Activated CD8-positive, alpha-beta memory T cell treated with anti-CD3 and anti-CD28 coated beads for 4 hours (primary cell): ENCODE data around the gene TSPOAP1.

Experiments used
- DNase-seq, 2 donors: peaks; one replicate each; pipeline ENCODE4 v3.0.0-alpha.2; 2020; ENCODE audit warnings: low read depth in 2 of 2

TSPOAP1 gene

GRCh38 chr17:58277107-58277801, 51.3 kb downstream of the TSPOAP1 start:
- DNase-seq, result no peak

DNA sequence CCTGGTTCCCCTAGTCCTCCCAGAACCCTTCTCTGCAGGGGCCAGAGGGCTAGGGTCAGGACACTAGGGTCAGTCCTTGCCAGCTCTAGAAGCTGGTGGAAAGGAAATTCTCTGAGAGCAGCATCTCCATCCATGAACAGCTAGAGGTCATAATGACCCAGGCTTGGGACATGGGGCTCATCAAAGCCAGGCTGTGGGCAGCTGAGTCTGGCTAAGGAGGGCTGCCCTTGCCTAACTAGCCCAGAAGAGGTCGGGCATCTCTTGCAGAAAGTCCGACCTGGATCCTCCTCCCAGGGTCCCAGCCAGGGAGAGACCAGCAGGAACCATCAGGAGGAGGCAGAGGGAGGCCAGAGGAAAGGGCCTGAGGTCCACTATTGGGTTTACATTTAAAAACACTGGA, 52.2 kb downstream of the TSPOAP1 start:
- no peak for DNase-seq

GRCh38 chr17:58275417-58275816, 53.2 kb downstream of the TSPOAP1 start:
- DNase-seq, result no peak

GRCh38 chr17:58273453-58274104, 55.0 kb downstream of the TSPOAP1 start:
- no peak for DNase-seq

- DNase-seq, result no peak
Observed at GRCh38 chr17:58272367-58273280, 56.0 kb downstream of the TSPOAP1 start.

DNA sequence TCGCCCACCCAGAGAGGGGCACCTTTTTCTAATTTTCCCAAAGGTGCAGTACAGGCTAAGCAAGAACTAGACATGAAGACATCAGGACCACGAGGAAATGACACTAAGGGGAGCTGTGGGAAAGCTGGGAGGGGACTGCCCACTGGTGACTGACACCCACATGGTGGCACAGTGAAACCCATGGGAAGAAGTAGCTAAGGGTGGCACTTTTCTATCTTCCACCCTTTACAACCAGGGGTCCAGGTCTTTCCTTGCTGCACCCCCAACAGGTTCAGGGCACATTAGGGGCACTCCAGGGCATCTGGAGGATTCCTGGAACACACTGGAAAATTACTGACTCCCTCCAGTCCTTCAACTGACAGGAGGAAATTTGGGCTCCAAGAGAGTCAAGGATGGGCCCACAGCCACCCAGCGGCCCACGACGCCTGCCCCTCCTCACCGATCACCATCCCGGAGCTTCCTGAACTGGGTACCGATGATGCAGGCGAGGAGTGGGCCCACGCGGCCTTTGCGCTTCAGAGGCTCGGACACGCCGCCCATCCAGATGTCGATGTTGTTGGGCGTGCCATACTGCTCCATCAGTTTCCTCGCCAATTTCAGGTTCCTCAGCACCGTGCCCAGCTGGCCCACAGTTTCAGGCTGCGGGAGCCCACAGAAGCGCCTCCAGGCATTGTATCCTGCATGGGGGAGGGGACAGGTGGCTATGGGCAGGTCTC, 57.2 kb downstream of the TSPOAP1 start:
- DNase-seq, result no peak

- DNase-seq, result no peak
Observed at GRCh38 chr17:58270476-58271215, 57.9 kb downstream of the TSPOAP1 start.

DNA sequence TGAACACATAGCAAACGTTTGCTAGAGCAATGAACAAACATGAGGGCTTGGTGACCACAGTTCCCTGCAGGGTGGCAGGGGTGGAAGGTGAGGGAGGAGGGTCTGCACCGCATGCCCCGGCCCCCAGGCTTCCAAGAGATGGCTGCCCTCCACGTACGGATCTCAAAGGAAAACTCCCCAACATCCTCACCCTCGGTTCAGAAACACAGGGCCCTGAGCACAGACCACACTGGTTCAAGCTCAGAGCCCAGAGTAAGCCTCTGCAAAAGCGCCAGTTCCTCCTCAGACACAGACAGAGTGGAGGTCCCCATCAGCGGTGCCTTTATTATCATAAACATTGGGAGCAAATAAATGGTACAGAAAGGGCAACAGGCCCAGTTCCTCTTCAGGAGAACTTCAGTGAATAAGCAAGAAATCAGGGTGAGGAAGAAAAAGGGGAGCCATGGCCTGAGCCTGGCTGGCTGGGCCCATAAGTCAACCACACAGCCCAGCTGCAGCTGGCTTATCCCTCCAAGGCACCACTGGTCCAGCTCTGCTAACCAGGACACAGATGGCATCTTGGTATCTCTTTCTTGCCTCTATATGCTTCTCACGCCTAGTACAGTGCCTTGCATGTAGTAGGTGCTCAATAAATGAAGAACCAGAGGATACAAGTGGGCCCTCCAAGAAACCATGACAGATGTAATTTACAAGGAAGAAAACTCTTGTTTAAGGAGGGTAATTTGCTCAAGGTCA, 58.9 kb downstream of the TSPOAP1 start:
- no peak for DNase-seq

DNA sequence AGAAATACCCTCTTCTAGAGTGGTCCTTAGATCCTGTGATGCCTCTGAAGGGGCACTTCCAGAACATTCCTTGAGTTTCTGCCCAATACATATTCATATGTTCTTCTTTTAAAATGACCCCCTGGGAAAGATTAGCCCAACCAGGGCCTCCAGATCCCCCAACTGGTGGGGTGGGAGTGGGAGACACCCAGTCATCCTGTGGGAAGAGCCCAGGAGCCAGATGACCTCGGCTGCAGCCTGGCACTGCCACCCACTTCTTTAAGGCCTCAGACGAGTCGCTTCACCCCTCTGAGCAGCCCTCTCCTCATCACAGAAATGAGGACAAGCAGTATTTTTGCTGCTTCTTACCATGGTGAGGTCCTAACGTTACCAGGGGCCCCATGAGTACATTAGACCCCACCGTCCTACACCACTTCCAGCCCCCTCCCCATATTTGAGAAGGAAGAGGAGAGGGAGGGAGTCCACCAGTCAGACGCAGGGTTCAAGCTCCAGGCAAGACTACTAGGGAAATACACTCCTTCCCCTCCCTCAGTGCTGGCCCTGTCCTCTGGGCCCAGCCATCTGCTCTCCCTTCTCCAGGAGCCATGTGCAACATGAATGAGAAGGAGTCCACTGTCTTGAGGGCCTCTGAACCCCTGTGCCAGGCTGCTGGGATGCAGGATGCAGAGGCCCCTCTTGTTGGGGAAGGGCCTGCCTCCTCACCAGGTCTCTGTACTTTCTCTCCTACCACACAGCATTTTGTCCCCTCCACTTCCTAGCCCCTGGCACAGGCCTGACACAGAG, 59.6 kb downstream of the TSPOAP1 start:
- DNase-seq, result no peak

GRCh38 chr17:58268326-58268725, 60.3 kb downstream of the TSPOAP1 start:
- no peak for DNase-seq

DNA sequence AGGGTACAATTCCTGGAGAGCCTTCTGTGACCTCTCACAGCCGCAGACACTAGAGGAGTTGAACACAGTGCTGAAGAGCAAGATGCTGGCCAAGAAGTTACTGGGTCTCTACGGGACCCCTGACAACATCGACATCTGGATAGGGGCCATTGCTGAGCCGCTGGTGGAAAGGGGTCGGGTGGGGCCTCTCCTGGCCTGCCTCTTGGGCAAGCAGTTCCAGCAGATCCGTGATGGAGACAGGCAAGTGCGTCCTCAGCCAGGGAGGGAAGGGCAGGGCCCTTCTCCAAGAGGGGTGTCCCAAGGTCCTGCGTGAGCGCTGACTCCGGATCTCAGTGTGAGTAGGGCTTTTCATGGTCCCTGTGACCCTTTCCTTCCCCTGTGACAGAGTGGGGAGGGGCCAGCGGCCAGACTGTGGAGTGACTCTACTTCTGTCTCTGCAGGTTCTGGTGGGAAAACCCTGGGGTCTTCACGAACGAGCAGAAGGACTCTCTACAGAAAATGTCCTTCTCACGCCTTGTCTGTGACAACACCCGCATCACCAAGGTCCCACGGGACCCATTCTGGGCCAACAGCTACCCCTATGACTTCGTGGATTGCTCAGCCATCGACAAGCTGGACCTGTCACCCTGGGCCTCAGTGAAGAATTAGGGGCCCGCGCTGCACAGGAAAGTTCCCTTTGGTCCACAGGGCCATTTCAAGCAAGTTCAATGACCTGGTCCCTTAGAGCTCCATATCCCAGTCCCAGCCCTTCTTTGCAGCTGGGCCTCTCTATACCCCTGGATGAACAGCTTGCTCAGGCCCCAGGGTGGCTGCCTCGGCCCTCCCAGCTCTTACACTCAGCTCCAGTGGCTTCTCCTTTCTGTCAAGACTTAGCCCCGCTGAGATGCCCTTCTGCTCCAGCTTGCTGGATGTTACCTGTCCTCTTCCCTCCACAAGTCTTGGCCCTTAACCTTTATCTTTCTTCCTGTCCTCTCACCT, 61.0 kb downstream of the TSPOAP1 start:
- DNase-seq, result no peak

- DNase-seq, result no peak
Observed at GRCh38 chr17:58265902-58266875, 62.4 kb downstream of the TSPOAP1 start.

DNA sequence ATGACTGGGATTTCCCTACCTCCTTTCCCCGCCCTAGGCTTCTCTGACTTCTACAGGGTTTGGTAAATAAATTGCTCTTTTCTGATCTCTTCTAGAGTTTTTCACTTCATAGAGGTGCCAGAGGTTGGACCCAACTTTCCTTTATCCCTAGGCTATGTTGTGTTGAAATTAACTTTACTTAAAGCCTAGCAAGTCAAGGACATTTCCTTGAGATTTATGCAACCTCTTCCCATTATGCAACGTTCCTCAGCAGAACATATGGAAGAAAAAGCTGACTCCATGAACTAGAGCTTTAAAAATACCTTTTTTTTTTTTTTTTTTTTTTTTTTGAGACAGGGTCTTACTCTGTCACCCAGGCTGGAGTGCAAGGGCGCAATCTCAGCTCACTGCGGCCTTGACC, 63.3 kb downstream of the TSPOAP1 start:
- DNase-seq, result no peak

- no peak for DNase-seq
Observed at GRCh38 chr17:58264407-58265103, 64.0 kb downstream of the TSPOAP1 start.

- DNase-seq, result no peak
Observed at GRCh38 chr17:58263773-58264172, 64.8 kb downstream of the TSPOAP1 start.

DNA sequence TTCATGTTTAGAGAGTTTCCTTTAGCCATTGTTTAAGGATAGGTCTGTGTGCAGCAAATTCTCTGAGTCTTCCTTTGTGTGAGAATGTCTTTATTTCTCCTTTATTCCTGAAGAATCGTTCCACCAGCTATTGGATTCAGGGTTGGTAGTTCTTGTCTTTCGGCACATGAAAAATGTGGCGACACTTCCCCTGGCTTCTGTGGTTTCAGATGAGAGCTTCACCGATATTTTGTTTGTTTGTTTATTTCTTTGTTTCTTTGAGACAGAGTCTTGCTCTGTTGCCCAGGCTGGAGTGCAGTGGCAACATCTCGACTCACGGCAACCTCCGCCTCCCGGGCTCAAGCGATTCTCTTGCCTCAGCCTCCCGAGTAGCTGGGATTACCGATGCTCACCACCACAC, 66.4 kb downstream of the TSPOAP1 start:
- DNase-seq, result no peak

DNA sequence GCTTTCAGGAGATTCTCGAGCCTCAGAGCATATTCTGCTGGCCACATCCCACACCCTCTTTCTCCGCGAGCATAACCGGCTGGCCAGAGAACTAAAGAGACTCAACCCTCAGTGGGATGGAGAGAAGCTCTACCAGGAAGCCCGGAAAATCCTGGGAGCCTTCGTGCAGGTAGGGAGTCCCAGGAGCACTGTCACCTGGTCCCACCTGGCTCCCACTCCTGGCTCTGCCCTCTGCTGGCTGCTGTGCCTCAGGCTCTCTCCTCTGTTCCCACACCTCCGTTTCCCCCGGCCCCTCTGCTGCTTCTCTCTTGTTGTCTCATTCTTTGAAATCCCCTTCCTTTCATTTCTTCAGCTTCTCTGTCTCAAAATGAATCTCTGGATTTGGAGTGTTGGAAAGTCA, 73.8 kb downstream of the TSPOAP1 start:
- no peak for DNase-seq
